T-helper 1 cell (primary cell): ENCODE data around the gene PPIE.

ENCODE experiments used
- DNase-seq, 5 donors: peaks; one replicate each; pipeline ENCODE4 v3.0.0-alpha.2; 2012 to 2020
- total RNA-seq, 4 donors: gene quantifications; one replicate each; lab custom pipeline; 2026; lab: John Stamatoyannopoulos, UW

The PPIE gene
- 37.2 to 70.5 (median 65.2) reads per million in 4 donors for total RNA-seq

DNA sequence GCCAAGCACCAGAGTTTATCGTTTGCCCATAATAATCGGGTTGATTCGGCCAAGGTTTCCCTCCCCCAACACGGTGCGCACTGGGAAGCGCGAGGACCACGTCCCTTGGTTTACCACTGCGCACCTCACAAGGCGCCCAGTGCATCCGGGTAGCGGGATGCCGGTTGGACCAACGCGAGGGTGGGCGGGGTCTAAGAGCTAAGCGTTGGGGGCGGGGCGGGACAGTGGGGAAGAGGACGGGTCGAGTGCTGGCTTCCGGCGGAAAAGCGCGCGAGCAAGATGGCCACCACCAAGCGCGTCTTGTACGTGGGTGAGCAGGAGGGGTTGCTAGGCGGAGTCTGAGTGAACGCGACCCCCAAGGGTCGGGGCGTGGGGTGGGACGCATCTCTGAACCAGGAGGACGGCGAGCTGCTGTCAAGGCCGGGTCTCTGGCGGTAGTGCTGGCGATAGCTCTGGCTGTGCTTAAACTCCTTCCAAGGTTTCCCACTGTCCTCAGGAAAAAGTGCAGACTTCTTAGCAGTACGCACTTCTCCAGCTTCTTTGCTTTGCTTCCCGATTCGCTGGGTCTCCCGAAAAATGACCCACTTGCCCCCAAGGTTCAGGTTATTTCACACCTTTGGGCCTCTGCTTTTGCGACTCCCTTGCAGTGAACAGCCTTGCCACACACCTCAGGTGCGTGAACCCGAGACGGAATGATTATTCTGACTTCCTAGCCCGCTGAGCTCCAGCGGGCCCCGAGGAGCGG lies at the start of gene PPIE:
Gene PPIE (plus strand): TSS at position 261 of the 745 bp plus-strand sequence. CDS start 19 bp downstream, at position 280.
- DNase-seq, result peak; percentile 75 to 95 (median 84)

DNA sequence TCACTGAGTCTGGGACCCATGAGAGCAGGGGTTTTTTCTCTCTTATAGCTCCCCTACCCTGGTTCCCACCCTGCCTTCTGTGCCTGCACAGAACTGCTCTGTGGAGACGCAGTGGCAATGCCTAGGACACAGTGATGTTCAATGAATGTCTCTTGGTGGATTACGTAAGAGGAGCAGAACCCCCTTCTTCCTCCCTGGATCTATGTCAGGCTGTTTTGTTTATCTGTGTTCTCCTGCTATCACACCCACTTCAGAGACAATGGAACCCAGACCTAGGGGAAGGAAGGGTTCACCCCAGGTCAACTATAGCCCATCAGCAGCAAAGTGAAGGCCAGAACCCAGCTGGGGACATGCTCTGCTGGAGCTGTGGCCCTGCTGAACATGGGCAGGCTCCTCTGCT lies 49.5 kb upstream of the PPIE start:
- no peak for DNase-seq

DNA sequence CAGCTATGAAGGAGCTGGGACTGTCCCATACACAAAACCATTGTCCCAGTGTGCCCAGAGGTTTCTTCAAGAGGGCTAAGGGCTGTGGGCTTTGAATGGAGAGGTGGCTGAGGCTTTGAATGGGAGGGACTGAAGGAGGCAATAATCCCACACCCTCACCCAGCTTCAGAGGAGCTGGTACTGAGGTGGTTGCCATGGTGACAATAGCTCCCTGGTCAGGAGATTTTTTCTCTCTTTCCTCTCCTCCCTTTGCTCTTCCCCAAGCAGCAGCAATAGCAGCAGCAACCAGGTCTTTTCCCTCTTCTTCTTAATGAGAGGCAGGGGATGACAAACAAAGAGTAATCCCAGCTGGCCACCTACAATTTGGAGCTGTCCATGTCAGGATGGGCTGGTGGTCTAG lies 49.0 kb upstream of the PPIE start:
- no peak for DNase-seq

DNA sequence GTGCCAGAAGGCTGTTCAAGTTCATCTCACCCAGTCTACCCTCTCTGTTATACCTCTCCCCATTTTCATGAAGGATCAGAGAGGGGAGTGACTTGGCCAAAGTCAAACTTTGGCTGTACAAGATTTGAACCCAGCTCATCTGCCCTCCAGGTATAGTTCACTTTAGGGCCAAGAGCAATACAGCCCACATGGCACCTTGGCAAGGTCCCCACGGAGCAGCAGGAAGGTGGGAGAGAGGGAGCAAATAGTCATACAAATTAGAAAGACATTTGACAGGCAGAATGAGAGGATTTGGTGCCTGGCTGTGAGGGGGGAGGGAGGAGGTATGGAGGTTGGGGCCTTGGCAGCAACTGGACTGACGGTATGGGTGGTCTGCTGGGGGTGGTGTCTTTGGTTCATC lies 48.5 kb upstream of the PPIE start:
- DNase-seq, result no peak

DNA sequence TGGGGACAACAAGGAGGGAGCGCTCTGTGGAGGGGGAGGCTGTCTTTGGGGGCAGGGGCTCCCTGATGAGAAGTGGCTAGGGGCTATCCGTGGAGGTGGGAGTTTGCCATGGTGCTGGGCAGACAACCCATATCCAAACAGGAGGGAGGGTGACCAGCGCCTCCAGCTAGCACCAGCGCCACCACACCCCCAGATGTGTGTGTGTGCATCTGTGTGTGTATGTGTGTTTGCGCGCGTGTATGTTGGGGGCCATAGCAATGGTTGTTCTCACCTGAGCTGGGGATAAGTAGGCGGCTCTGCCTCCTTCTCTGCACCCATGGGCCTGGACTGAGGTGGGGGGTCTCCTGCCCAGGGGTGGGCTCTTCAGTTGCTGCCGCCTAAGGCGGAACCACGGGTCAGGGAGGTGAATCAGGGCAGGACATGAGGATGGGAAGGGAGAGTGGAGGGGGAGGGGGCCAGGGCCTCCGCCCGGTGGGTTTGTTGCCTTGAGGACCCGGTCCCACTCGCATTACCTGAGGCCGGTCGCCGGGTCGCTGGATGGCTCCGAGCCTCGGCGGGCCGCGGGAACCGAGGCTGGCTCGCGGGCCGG lies 47.8 kb upstream of the PPIE start:
- DNase-seq, result no peak

DNA sequence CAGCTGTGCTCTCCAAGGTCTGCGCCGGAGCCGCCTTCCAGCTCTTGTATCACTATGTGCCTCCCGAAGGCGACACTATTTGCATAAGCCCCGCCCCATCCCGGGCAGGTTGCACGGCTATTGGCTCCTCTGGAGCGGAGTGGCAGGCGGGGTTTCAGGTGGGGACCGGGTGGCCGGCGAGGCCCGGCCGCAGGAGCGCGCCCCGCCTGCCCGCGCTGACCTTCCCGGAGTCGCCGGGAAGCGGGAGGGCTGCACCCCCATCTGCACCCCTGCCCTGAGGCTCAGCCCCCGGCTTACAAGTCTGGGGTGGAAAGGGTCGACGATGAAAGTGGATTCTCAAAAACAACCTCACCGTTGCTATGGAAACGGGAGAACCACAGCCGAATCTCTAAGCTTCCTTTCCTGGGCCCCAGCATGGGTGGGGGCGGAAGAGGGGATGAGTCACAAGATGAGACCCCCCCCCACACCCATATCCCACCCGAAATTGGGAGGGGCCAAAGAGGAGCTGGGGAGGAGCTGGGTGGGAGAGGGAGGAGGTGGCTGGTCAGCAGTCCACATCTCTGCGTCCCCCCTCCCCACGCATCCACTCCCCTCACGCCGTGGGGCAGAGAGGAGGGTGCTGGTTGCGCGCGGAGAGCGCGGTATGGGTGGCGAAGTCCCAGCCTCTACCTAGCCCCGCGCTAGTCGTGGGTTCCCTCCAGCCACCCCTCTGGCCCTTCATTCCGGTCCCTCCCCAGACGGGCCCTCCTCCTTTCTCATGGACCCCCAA lies 47.1 kb upstream of the PPIE start, which contains the start of gene HPCAL4:
Gene HPCAL4 (minus strand): TSS at position 51 of the 769 bp plus-strand sequence. CDS start 6,830 bp downstream, outside the sequence.
- DNase-seq, result peak; percentile 80 to 92 (median 86)

DNA sequence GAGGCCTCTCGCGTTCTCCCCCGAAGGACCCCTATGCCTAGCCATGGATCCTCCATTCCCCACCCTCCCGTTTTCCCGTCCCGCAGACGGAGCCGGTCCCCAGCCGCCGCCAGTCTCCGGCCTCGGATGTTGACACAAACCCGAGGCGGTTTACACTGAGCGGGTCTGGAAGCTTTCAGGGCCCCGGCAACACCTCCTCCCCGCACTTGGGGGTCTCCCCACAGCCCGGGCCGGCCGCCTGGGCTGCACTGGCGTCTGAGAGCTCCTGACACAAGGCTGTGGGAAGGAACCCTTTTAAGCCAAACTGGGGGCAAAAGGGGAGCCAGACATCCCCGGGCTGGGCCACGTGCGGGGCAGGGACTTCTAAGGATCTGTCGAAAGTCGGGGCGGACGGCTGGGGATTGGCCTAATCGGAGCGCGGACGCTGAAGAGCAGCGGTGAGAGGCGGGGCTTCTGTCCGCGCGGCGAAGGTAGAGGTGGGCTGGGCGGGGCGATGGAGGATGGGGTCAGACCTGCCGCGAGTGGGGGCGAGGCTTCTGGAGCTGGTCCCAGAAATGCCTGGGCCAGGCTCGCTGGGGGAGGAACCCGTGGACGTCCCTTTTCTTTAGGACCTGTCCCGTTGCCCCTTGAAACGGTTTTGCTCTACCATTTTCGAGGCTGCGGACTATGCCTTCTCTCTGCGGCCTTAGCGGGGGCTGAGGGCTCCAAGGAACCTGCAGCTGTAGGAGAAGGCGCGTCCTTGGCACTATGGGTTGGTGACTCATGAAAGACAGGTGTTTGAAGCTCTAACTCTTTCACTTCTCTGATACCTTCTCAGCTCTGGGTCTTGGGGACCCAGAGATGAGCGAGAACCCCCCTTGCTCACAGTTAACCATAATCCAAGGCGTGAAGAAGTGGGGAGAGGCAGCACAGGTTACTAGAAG lies 46.3 kb upstream of the PPIE start:
- DNase-seq, result no peak

DNA sequence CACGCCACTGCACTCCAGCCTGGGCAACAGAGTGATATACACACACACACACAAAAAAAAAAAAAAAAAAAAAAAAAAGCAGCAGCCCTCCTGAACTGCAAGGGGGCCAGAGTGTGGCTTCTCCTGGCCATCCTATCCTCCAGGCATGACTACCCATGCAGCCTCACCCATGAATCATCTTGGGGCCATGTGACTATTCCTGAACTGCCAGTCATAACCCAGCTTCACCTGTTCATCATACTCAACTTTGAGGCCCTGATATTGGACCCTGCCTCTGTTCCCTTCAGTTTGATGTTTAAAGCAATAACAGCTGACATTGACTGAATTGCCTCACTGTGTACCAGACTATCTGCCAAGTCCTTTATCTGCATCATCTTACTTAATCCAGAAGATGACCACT lies 44.7 kb upstream of the PPIE start:
- DNase-seq, result no peak

DNA sequence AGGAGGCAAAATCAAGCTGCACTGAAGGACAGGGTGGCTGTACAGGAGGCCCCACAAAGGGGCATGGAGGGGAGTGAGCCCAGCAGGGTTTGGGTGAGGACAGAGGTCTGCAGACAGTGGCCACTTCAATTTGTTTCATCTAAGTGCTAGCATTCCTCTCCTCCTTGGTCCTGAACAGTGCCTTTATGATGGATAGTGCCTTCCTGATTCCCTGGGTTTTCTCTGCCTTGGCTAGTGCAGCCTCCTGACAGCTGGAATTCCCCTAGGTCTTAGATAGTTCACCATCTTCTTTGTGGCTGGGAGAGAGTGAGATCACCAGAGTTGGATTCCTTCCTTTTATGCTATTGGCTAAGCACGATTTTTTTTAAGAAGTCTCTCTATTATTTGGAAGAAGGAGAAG lies 43.7 kb upstream of the PPIE start:
- no peak for DNase-seq

DNA sequence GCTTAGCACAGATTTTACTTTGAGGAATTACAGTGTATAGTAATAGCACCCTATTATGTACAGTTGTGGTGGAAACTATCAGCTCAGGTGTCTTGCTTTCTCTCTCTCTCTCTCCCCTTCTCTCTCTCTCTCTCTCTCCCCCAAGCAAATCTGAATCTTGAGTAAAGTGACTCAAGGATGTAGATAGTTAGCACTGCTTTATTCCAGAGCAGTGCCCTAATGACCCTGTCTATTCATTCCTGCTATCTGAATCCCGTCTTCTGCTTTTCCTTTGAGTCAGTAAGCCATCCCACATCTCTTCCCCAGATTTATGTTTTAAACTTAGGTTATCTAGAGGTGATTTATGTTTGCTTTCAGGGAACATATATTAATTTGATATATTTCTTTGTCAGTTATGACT lies 42.2 kb upstream of the PPIE start:
- no peak for DNase-seq

DNA sequence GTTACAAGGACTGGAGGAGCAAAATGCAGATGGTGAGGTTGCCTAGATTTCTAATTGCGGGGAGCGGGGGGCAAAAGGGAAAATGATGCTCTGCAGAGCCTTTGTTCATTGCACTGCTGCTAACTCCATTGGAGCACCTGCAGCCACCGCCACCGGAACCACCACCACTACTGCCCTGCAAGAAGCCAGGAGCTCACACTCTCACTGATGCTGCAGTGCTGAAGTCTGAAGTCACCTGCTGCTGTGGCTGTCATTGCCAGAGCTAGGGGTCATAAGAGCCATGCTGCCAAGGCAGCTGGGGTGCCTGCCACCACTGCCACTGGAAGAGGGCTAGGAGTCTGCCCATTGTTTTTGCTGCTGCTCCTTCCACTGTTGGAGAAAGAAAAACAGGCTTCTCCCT lies 40.1 kb upstream of the PPIE start:
- DNase-seq, result no peak

DNA sequence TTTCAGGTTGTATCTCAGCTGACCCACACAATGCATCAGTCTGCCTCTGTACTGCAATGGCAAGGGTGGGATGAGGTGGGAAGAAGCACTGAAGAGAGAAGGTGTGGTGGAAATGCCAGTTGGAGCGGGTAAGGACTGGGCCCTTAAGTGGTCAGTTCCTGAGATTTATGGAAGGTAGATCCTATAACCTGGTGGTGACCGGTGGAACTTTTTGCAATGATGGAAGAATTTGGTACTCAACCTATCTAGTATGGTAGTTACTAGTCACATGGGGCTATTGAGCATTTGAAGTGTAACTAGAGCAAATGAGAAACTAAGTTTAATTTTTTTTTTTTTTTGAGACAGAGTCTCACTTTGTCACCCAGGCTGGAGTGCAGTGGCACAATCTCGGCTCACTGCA lies 39.3 kb upstream of the PPIE start:
- no peak for DNase-seq

DNA sequence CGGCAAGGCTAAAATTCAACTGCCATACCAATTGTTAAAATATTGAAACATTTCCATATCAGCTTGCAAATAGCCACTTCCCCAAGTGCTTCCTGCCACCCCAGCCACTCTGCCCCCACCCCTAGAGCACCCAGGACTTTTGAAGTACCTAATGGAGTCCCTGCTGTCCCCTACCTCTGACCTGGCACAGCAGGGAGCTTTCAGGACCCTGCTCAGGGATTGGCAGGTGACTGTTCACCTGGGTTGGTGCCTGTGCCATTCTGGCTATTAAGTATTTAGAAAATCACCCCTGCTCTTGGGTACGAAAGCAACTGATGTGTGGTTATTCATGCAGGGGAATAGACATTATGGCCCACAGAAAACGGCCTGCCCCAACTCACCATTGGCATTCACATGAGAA lies 38.3 kb upstream of the PPIE start:
- DNase-seq, result no peak

DNA sequence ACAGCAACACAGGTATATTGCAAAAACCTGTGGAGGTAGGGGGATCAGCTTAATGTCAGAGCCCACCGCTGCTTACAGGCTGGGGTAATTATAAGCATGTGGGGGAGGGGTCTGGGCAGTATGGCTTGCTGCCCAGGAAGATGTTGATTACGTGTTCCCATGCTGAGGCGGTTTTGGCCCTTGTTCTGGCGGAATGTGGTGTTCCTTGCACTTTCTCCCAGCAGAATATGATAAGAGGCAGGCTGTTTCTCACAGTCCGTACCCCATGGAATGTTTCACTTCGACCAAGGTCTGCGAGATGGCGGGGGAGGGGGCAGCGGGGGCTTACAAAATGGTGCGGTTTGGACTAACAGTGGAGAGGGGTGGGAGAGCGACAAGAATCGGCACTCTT lies 37.6 kb upstream of the PPIE start:
- no peak for DNase-seq

DNA sequence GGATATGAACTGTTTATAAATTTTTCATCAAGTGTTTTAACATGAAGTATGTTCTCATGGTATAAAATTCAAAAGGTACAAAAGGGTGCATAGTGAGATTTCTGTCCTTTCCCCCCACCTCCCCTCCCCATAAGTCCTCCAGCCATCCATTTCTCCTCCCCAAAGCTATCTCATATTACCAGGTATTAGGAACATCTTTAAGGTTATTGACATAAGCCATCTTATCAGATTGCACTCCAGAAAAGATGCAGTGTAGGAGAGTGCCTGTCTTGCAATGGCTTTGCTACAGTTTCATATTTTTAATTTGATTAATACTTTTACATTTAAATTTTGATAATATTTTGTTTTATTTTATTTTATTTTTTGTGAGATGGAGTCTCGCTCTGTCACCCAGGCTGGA lies 33.9 kb upstream of the PPIE start:
- no peak for DNase-seq

DNA sequence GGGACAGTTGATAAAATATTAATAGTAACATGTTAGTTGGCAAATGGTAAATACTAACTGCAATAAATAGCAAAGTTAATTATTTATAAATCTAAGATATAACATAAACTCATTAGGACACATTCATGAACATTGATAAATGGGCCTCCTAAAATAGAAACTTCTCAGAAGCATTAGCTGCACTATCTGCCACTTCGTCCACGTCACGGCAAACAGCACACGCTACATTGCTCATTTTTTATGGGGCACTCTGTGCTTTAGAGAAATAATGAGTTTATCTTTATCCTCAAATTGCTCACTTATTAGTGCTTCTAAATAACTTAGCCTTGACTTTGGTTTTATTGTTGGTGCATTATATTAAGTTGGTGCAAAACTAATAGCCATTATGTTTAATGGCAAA lies 31.2 kb upstream of the PPIE start:
- DNase-seq, result no peak

DNA sequence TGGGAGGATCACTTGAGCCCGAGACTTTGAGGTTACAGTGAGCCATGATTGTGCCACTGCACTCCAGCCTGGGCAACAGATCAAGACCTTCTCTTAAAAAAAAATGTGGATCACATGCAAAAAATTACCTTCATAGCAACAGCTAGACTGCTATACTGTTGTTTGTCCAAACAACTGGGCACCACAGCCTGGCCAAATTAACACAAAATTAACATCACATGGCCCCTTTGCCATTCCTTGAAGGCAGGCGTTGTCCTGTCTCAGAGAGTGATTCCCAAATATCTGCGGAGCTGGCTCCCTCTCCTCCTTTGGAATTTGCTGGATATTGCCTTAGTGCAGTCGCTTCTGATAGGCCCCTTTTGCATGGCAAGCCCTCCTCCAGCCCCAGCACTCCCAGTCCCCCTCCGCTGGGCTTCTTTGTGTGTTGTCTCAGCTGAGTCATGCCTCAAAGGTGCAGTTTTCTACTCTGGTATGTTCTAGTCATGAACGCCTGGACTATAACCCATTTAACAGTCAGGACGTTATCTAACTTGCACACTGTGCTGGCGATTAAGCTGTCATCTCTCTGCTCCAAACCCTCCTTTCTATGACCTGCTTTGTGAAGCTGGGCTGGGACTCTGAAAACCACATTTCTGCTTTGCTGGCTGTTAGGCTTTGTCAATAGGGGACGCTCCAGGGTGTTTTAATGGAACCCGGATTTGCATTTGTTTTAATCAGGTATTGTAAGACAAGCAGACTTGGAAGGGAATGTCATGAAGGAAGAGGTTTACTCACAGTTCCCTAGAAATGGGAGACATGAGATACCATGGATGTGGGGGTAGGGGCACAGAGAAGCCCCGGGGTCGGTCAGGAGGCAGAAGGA lies 27.3 kb upstream of the PPIE start:
- no peak for DNase-seq

DNA sequence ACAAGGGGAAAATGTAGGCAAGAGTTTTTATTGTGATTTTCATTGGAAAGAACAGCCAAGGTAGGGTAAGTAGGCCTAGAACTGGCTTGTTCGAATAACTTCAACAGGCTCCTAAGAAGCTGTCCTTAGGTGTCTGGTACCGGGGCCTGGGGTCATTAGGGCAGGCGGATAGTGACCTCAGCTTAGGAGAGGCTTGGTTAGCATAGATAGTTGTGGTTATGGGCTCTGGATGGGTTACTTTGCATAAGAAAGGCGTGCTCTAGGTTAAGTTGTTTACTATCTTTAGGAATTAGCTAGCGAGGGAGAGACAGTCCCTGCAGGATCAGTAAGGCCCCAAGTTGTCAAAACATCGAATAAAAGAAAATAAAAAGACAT lies 26.7 kb upstream of the PPIE start:
- DNase-seq, result no peak

DNA sequence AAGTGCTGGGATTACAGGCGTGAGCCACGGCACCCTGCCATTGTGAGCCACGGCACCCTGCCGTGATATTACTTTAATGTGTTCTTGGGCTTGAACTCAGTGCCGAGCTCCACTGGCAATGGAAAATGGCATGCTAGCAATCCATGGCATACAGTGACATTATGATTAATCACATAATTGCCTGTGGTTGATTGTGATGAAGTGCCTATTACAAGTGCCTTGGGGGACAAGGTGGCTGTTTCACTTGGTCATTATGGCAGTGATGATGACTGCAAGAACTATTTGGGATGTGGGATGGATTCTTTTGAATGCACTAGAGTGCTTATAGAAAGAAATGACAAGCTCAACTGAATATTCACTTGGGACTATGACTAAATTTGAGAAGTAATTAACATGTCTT lies 25.1 kb upstream of the PPIE start:
- no peak for DNase-seq

DNA sequence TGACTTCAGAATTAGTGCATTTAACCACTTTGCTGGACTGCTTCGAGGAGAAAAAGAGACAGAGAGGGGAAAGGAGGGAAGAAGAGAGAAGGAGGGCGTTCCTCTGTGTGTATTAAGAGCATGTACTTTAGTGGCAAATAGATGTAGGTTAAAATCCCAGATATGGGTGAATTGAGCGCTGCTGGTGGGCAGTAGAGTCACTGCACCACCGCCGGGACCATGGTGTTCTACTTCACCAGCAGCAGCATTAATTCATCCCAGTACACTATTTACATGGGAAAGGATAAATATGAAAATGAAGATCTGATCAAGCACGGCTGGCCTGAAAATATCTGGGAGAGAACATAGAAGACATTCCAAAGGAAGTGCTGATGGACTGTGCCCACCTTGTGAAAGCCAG lies 20.9 kb upstream of the PPIE start:
- DNase-seq, result no peak

DNA sequence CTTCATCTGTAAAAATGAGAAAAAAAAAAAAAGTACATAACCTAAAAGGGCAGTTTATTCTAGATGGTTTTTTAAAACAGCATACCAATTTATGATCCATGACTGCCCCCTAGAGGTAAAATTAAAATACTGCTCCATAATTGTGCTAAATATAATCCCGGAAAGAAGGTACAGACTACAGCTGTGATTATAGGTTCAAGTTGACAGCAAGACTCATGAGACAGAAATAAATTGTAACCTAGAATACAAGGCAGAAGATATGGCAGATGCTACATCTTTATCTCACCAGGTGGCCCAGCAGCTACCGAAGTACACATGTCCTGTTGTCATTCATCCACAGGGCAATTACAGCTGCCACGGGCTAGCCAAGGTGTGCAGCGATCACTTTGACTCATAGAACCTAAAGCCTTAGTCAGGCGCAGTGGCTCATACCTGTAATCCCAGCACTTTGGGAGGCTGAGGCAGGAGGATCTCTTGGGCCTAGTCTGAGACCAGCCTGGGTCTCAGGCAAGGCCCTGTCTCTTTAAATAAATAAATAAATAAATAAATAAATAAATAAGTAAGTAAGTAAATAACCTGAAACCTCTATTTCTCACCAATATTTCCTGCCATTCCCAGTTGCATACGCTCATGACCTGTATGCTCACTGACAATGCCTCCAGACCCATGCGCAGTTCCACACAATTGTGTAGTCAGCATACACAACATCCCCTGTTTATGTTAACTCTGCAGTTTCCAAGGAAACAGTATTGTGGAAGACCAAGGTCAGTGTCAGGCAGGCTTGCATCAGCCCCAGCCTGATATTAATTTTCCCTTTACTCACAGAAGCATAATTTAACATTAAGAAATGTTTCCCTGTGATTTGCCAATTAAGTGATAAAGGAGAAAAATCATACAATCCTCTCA lies 18.3 kb upstream of the PPIE start:
- peak in 1 of 5 donors; percentile 64 for DNase-seq
